ENCODE data around the gene FAM32A. TPM values are rescaled to one million over a fixed set of nuclear protein-coding genes. Genes with fewer than 3 reads are reported as not detected.
A peak's percentile ranks its signal among the peaks of the same experiment; 100 is the strongest.

FAM32A gene
- 10 to 100 TPM; 14.8 to 29.1 (median 20.7) TPM for total RNA-seq
- 10 to 100 TPM; 33.1 to 48.6 TPM for polyA plus RNA-seq

GRCh38 chr19:16185123-16185767, at the start of gene FAM32A:
Gene FAM32A, plus strand, starts transcription at chr19:16185410. Its CDS starts 33 bp downstream, at chr19:16185443.
- FAIRE-seq = peak; percentile 97
- 0% methylated on average over 39 of the region's 39 CpGs for WGBS, 2 donors
- Histone ChIP-seq H3K36me3 (peaks cover 0 to 6% (median 0%) of the 10 kb centered on the region in 3 donors), H3K27ac (peak within 1 kb of the TSS; percentile 35 to 59 (median 55)), H3K9me3 (no peaks in the 10 kb centered on the region), H3K4me3 (peak within 1 kb of the TSS; percentile 68 to 96 (median 90)), H3K4me1 (peaks cover 0 to 9% (median 9%) of the 10 kb centered on the region in 3 donors), H3K27me3 (peaks cover 0 to 6% (median 0%) of the 10 kb centered on the region in 4 donors)
- TF ChIP-seq, protein P1, sequence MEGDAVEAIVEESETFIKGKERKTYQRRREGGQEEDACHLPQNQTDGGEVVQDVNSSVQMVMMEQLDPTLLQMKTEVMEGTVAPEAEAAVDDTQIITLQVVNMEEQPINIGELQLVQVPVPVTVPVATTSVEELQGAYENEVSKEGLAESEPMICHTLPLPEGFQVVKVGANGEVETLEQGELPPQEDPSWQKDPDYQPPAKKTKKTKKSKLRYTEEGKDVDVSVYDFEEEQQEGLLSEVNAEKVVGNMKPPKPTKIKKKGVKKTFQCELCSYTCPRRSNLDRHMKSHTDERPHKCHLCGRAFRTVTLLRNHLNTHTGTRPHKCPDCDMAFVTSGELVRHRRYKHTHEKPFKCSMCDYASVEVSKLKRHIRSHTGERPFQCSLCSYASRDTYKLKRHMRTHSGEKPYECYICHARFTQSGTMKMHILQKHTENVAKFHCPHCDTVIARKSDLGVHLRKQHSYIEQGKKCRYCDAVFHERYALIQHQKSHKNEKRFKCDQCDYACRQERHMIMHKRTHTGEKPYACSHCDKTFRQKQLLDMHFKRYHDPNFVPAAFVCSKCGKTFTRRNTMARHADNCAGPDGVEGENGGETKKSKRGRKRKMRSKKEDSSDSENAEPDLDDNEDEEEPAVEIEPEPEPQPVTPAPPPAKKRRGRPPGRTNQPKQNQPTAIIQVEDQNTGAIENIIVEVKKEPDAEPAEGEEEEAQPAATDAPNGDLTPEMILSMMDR (IDR thresholded peaks at IDR 0.05) = peak in 2 of 4 donors; percentile 8 to 10
- intact Hi-C loops (cut with DNase I) = no loop called here
- DNase-seq = peak; percentile 95 to 100 (median 99)
- peak; percentile 97 to 99 (median 98) for ATAC-seq

DNA sequence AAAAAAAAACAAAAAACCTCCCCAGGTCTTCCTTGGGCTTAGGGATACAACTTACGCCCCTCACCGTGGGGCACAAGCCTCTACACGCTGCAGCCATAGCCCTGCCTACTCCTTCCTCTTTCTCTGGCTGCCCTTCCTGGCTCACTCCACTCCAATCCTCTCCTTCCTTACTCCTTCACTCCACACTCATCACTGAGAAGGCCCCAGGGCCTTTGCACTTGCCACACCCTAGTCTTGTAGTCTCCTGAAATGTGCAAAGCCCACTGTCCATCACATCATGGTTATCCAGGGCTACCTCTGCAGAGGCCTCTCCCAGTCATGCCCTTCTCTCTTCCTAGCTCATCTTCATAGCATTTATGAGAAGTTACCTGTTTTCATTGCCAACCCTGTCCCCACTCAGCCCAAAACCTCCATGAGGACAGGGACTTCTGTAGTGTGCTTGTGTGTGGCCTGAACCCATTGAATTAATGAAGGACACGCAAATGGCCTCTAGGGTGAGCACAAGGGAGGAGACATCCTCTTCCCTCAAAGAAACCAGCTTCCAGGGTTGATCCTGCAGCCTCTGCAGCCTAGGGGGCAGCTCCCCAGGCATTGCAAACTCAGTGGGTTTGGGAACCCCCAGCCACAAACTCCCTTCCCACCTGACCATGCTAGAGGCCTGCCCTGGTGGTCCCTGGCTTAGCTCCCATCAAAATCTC, 49.6 kb upstream of the FAM32A start:
- H3K4me3 ChIP-seq = no peak overlapping the region
- H3K27me3 ChIP-seq = no peaks in the 10 kb centered on the region
- H3K36me3 ChIP-seq = peaks cover 0 to 15% (median 11%) of the 10 kb centered on the region in 3 donors
- 95% methylated on average over 4 of the region's 4 CpGs for WGBS, 2 donors
- intact Hi-C loops (cut with DNase I) = no loop called here
- no peaks in the 10 kb centered on the region for H3K9me3 ChIP-seq
- no peak overlapping the region for H3K27ac ChIP-seq
- FAIRE-seq (no peak), ATAC-seq (no peak), DNase-seq (no peak)
- TF ChIP-seq, protein P1 (IDR thresholded peaks at IDR 0.05) = no peak
- no peaks in the 10 kb centered on the region for H3K4me1 ChIP-seq

DNA sequence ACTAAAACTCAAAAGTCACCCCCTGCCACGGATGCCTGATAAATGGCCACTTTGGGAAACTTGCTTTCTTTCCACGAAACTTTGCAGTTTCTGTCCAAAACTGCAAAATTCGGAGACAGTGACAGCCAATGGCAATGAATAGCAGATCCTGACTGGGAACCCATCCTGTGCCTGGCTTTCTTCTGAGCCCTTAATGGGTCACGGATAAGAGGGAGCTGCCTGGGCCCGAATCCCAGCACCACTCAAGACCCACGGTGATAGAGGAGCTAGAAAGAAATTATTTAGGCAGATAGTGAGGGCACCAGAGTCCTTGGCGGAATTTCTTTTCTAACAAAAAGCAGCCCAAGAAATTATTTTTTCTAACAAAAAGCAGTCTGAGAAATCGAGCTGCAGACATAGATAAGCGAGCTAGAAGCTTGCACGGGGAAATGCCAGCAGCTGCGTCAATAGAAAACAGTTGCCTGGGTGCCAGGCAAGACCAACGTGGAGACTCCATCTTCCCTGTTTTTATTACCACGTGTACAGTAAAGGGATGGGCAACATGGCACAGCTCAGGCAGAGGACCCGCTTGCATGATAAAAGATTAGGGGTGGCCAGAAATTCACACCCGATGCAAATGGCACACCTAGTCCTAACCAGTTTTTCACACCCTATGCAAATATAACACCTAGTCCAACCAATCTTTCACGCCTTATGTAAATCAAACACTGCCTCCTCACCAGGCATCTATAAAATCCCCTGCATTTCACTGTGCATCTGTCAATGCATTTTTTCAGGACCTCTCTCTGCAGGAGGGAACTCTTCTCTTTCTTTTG, 48.8 kb upstream of the FAM32A start:
- Histone ChIP-seq H3K36me3 (peaks cover 0 to 15% (median 11%) of the 10 kb centered on the region in 3 donors), H3K4me3 (no peak overlapping the region), H3K27me3 (no peaks in the 10 kb centered on the region), H3K9me3 (no peaks in the 10 kb centered on the region), H3K27ac (no peak overlapping the region), H3K4me1 (no peaks in the 10 kb centered on the region)
- FAIRE-seq = no peak
- peak; percentile 64 to 80 (median 78) for ATAC-seq
- intact Hi-C loops (cut with DNase I) = no loop called here
- WGBS, 2 donors = 25 to 34% methylated on average over 16 of the region's 16 CpGs
- TF ChIP-seq, protein P1 (IDR thresholded peaks at IDR 0.05) = no peak
- peak in 2 of 6 donors; percentile 21 to 31 for DNase-seq

- Histone ChIP-seq H3K4me3 (no peak overlapping the region), H3K9me3 (no peaks in the 10 kb centered on the region), H3K27me3 (no peaks in the 10 kb centered on the region), H3K27ac (no peak overlapping the region), H3K4me1 (peaks cover 0 to 5% (median 0%) of the 10 kb centered on the region in 3 donors), H3K36me3 (no peaks in the 10 kb centered on the region)
- no peak for ATAC-seq
- no peak for DNase-seq
- WGBS, 2 donors = 77 to 83% methylated on average over 13 of the region's 13 CpGs
- no peak for FAIRE-seq
- TF ChIP-seq, protein P1 (IDR thresholded peaks at IDR 0.05) = no peak
- intact Hi-C loops (cut with DNase I) = no loop called here
Observed at GRCh38 chr19:16139752-16140151, 45.5 kb upstream of the FAM32A start.

Measured in pancreas (tissue), 10 donors.